Caco-2 (cell line): ENCODE measurements around the gene MOSPD3. TPM values are rescaled to one million over a fixed set of nuclear protein-coding genes. Genes with fewer than 3 reads are reported as not detected.

ENCODE experiments used
- BruUV-seq: library from RNA; stranded (reverse); fragments of 400-500 nt; replicated peaks from 2 replicates; lab custom pipeline; 2021; lab: Mats Ljungman, UMichigan
- CTCF ChIA-PET: fragments of 300-600 bp; sonication (Branson Sonifier 250); formaldehyde crosslinking; loops from one replicate; lab custom pipeline; 2022; ENCODE audit warnings: antibody characterized with exemption; lab: Charles Lee
- POLR2A ChIA-PET: fragments of 300-600 bp; sonication (Branson Sonifier 250); formaldehyde crosslinking; loops from one replicate; lab custom pipeline; 2022; ENCODE audit warnings: antibody characterized with exemption; lab: Charles Lee
- DNase-seq, 2 experiments: peaks; one replicate each; pipeline versions ENCODE4 v3.0.0 to v3.0.0-alpha.2; 2020 to 2022
- H3K27me3 ChIP-seq: replicated peaks from 2 replicates; pipeline ENCODE4 v1.6.0; 2011; ENCODE audit warnings: low read length; ENCODE audit not compliant: control insufficient read depth, insufficient read depth
- H3K36me3 ChIP-seq: 2 replicates; pipeline ENCODE4 v1.5.1; 2011; ENCODE audit warnings: low read length; ENCODE audit not compliant: control insufficient read depth, insufficient read depth
- H3K4me1 ChIP-seq: fragments of 250-450 bp; sonication (Bioruptor Pico); 2 replicates; pipeline ENCODE4 v1.5.1; 2020; ENCODE audit warnings: mild to moderate bottlenecking
- H3K4me3 ChIP-seq: 2 replicates; pipeline ENCODE4 v1.5.1; 2011; ENCODE audit warnings: low read depth, mild to moderate bottlenecking, control low read depth, low read length
- H3K9me3 ChIP-seq: fragments of 250-450 bp; sonication (Bioruptor Pico); 2 replicates; pipeline ENCODE4 v1.5.1; 2020; ENCODE audit warnings: mild to moderate bottlenecking, moderate library complexity
- H3K27ac Mint-ChIP-seq: one replicate; pipeline ENCODE4 v1.8.0; 2022; ENCODE audit warnings: mixed read lengths; ENCODE audit not compliant: unreplicated experiment
- H3K27me3 Mint-ChIP-seq: one replicate; pipeline ENCODE4 v1.8.0; 2022; ENCODE audit warnings: mixed read lengths; ENCODE audit not compliant: insufficient read depth, unreplicated experiment
- H3K36me3 Mint-ChIP-seq: one replicate; pipeline ENCODE4 v1.8.0; 2022; ENCODE audit warnings: mild to moderate bottlenecking, mixed read lengths; ENCODE audit not compliant: insufficient read depth, unreplicated experiment
- H3K4me1 Mint-ChIP-seq: one replicate; pipeline ENCODE4 v1.8.0; 2022; ENCODE audit warnings: low read depth, mixed read lengths; ENCODE audit not compliant: unreplicated experiment
- H3K4me3 Mint-ChIP-seq: one replicate; pipeline ENCODE4 v1.8.0; 2022; ENCODE audit warnings: mild to moderate bottlenecking, moderate library complexity, mixed read lengths; ENCODE audit not compliant: unreplicated experiment
- H3K9me3 Mint-ChIP-seq: one replicate; pipeline ENCODE4 v1.8.0; 2022; ENCODE audit warnings: mixed read lengths; ENCODE audit not compliant: unreplicated experiment
- CTCF ChIP-seq, 2 experiments: fragments of 200-600 bp in 1 of 2; IDR thresholded peaks; 1 replicate in 1 of 2; 2 replicates in 1 of 2; pipeline versions ENCODE4 v1.5.1 to v1.8.0; 2011 to 2022; ENCODE audit warnings: antibody characterized with exemption in 1 of 2, control low read depth in 1 of 2, inconsistent platforms in 1 of 2, low read depth in 1 of 2, low read length in 1 of 2, mild to moderate bottlenecking in 1 of 2, moderate library complexity in 1 of 2; ENCODE audit not compliant: insufficient read depth in 1 of 2, severe bottlenecking in 1 of 2, unreplicated experiment in 1 of 2
- intact Hi-C: fragments of 100-400 bp; cut with micrococcal nuclease; formaldehyde crosslinking; loops from one replicate; pipeline ENCODE4 v1.10.0; 2022; ENCODE audit not compliant: unreplicated experiment
- total RNA-seq: library from RNA; stranded (reverse); gene quantifications from 2 replicates; pipeline ENCODE4 v1.2.3, GENCODE V29; 2022

Gene MOSPD3
- total RNA-seq, 1 experiment from 2014 or later = 24.7 TPM

DNA sequence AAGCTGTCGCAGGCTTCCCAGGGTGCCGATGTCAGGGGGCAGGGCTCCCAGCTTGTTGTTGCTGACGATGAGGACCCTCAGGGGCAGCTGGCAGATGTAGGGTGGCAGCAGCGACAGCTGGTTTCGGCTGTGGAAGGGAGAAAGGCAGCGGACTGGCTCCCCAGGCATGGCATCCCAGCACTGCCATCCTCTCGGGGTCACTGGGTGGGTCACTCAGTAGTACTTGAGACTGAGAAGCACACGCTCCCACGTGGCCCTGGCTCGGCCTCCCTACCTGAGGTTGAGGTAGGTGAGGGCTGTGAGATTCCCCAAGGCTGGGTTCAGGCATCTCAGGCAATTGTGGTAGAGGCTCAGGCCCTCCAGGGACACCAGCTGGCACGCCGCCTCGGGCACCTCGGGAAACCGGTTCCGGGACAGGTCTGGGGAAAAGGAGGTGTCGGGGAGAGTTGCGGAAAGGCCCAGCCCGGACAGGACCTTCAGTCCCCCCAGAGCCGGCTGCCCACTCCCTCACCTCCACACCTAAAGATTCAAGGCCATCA is 30.2 kb upstream of the MOSPD3 start:
- Histone ChIP-seq H3K4me1 (peaks cover 13% of the 10 kb centered on the region), H3K36me3 (peaks cover 18% of the 10 kb centered on the region), H3K9me3 (no peaks in the 10 kb centered on the region), H3K4me3 (no peak overlapping the region), H3K27me3 (no peaks in the 10 kb centered on the region)
- Mint-ChIP-seq H3K27ac (no peak overlapping the region), H3K36me3 (peaks cover 45% of the 10 kb centered on the region), H3K9me3 (no peaks in the 10 kb centered on the region), H3K4me3 (no peak overlapping the region), H3K4me1 (peaks cover 5% of the 10 kb centered on the region), H3K27me3 (no peaks in the 10 kb centered on the region)
- intact Hi-C loops = no loop called here
- no peak for TF ChIP-seq CTCF (IDR thresholded peaks at IDR 0.05; ENCODE audit: insufficient read depth in 1 of 2, low read depth in 1 of 2, low read length in 1 of 2, severe bottlenecking in 1 of 2, unreplicated experiment in 1 of 2)
- no peak for DNase-seq
- POLR2A ChIA-PET = no interaction called here
- CTCF ChIA-PET = no interaction called here
- no TSS peak for BruUV-seq

GRCh38 chr7:100582650-100583049 is 29.7 kb upstream of the MOSPD3 start:
- Mint-ChIP-seq H3K36me3 (peaks cover 41% of the 10 kb centered on the region), H3K4me1 (peaks cover 5% of the 10 kb centered on the region), H3K9me3 (no peaks in the 10 kb centered on the region), H3K27ac (no peak overlapping the region), H3K4me3 (no peak overlapping the region), H3K27me3 (no peaks in the 10 kb centered on the region)
- intact Hi-C loops = no loop called here
- no peaks in the 10 kb centered on the region for H3K27me3 ChIP-seq
- no peak for DNase-seq
- no peaks in the 10 kb centered on the region for H3K9me3 ChIP-seq
- peaks cover 13% of the 10 kb centered on the region for H3K4me1 ChIP-seq
- no peak overlapping the region for H3K4me3 ChIP-seq
- no TSS peak for BruUV-seq
- no peak for TF ChIP-seq CTCF (IDR thresholded peaks at IDR 0.05; ENCODE audit: insufficient read depth in 1 of 2, low read depth in 1 of 2, low read length in 1 of 2, severe bottlenecking in 1 of 2, unreplicated experiment in 1 of 2)
- peaks cover 18% of the 10 kb centered on the region for H3K36me3 ChIP-seq
- ChIA-PET POLR2A (interaction anchor here (0.5 kb wide), 1 partner anchor 284 kb away, joined by 3 read pairs; the partner anchor contains the start of gene TRIP6), CTCF (no interaction called here)

DNA sequence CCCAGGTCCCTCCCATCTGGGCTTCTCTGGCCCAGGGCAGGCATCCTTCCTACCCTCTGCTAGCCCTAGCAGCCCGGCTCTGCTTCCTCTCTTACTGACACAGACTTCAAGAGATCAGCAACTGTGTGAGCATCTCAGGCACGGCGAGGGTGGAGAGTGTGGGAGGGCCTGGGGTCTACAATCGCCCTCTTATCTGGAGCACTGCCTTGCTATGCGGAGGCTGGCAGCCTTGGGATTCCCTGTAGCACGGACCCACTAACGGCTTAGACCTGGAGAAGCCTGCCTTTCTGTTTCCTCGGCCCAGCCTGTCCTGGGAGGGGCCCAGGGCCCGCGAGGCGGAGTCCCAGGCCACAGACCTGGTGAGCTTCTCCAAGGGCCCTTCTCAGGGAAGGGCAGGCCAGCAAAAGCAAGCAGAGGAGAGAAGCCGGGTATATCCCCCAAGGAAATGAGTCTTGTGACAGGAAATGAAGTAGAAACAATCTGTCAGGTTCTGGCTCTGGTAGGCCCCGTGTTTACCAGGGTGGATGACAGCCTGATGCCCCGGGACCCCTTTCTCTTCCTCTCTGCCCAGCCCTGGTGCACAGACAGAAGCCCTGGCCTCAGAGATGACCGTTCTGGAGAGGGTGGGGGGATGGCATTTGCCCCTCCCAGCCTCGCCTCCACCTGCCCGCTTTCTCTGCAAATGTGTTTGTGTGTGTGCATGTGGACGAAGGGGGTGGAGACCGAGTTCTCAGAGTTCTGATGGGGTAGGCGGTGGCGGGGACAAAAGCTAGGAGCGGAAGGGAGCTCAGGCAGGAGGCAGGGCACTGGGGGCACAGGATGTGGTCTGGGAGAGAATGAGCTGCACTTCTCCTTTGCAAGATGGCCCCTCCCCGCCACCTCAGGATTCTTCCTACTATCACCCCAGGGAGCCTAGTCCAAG is 28.9 kb upstream of the MOSPD3 start:
- Histone ChIP-seq H3K4me1 (peaks cover 13% of the 10 kb centered on the region), H3K9me3 (no peaks in the 10 kb centered on the region), H3K27me3 (no peaks in the 10 kb centered on the region), H3K4me3 (peak overlapping the region; percentile 10), H3K36me3 (peaks cover 18% of the 10 kb centered on the region)
- H3K4me3 Mint-ChIP-seq = peak overlapping the region; percentile 86
- TF ChIP-seq CTCF (IDR thresholded peaks at IDR 0.05; ENCODE audit: insufficient read depth in 1 of 2, low read depth in 1 of 2, low read length in 1 of 2, severe bottlenecking in 1 of 2, unreplicated experiment in 1 of 2) = no peak
- H3K27me3 Mint-ChIP-seq = no peaks in the 10 kb centered on the region
- H3K27ac Mint-ChIP-seq = peak overlapping the region; percentile 93
- ChIA-PET CTCF (interaction anchor here (0.6 to 1.6 kb wide), 5 partner anchors 11 to 142 kb away, joined by 3 to 7 read pairs (median 3); no protein-coding TSS in a partner anchor), POLR2A (interaction anchor here (0.5 to 3.5 kb wide), 3 partner anchors 20 to 283 kb away, joined by 3 to 60 read pairs (median 3); partner anchors contain the start of genes MOSPD3 and TRIP6)
- BruUV-seq = no TSS peak
- peaks cover 5% of the 10 kb centered on the region for H3K4me1 Mint-ChIP-seq
- DNase-seq = no peak
- peaks cover 33% of the 10 kb centered on the region for H3K36me3 Mint-ChIP-seq
- H3K9me3 Mint-ChIP-seq = no peaks in the 10 kb centered on the region
- intact Hi-C loops = no loop called here
